H1 (cell line): ENCODE data around the gene PLA2G10.
"Not testable (repeated sequence)": the region's sequence is repeated elsewhere in the genome, so short reads cannot be mapped to it uniquely, and the experiment has no call there.

ENCODE experiments used
- CTCF ChIP-seq, 3 experiments: IDR thresholded peaks; 1 replicate in 2 of 3; 2 replicates in 1 of 3; pipeline versions ENCODE4 v1.5.1 to v1.6.1; 2011; ENCODE audit warnings: low read length in 3 of 3, mild to moderate bottlenecking in 3 of 3, inconsistent platforms in 2 of 3, low read depth in 1 of 3, moderate library complexity in 1 of 3; ENCODE audit not compliant: insufficient read depth in 1 of 3; ENCODE audit errors: control extremely low read depth in 1 of 3
- EZH2 ChIP-seq: fragments of 200-600 bp; sonication (generic); IDR thresholded peaks from 2 replicates; pipeline ENCODE4 v1.7.1; 2012; ENCODE audit warnings: low read depth, mild to moderate bottlenecking, moderate library complexity, low read length, inconsistent platforms; ENCODE audit not compliant: severe bottlenecking
- HDAC2 ChIP-seq, 2 experiments: fragments of 300-600 bp in 1 of 2; sonication (generic) in 1 of 2; IDR thresholded peaks; 2 replicates each; pipeline ENCODE4 v1.6.1; 2011 to 2012; ENCODE audit warnings: low read depth in 2 of 2, low read length in 2 of 2, mild to moderate bottlenecking in 2 of 2, moderate library complexity in 2 of 2, borderline replicate concordance in 1 of 2, inconsistent platforms in 1 of 2
- JUN ChIP-seq: IDR thresholded peaks from 2 replicates; pipeline ENCODE4 v1.6.1; 2011; ENCODE audit warnings: low read depth, mild to moderate bottlenecking, improper control_type of control experiment, low read length
- KDM1A ChIP-seq: fragments of 200-600, 300-600 bp; sonication (generic); IDR thresholded peaks from 2 replicates; pipeline ENCODE4 v1.7.1; 2016; ENCODE audit warnings: mild to moderate bottlenecking, low read length, borderline replicate concordance
- PHF8 ChIP-seq: fragments of 200-600 bp; sonication (generic); conservative IDR thresholded peaks from 2 replicates; pipeline ENCODE4 v1.7.1; 2012; ENCODE audit warnings: low read depth, mild to moderate bottlenecking, inconsistent platforms, low read length, moderate library complexity
- SIN3A ChIP-seq, 2 experiments: IDR thresholded peaks in 1 of 2; conservative IDR thresholded peaks in 1 of 2; 2 replicates each; pipeline ENCODE4 v1.6.1; 2011 to 2012; ENCODE audit warnings: low read length in 2 of 2, improper control_type of control experiment in 1 of 2, low read depth in 1 of 2, mild to moderate bottlenecking in 1 of 2
- TAF1 ChIP-seq: IDR thresholded peaks from 2 replicates; pipeline ENCODE4 v1.6.1; 2011; ENCODE audit warnings: mild to moderate bottlenecking, low read depth, low read length
- TBP ChIP-seq: IDR thresholded peaks from 2 replicates; pipeline ENCODE4 v1.6.1; 2011; ENCODE audit warnings: low read depth, low read length, improper control_type of control experiment
- TEAD4 ChIP-seq: IDR thresholded peaks from 2 replicates; pipeline ENCODE4 v1.6.1; 2012; ENCODE audit warnings: low read depth, low read length, inconsistent platforms, mixed read lengths
- ZNF274 ChIP-seq: IDR thresholded peaks from 2 replicates; pipeline ENCODE4 v1.7.0; 2012; ENCODE audit warnings: low read length, borderline replicate concordance; ENCODE audit errors: extremely low read depth

GRCh38 chr16:14701859-14702258, 7.8 kb upstream of the PLA2G10 start:
- TF ChIP-seq ZNF274; EZH2; TAF1; HDAC2 (IDR thresholded peaks at IDR 0.05; ENCODE audit: borderline replicate concordance in 1 of 2, low read depth in 2 of 2, low read length in 2 of 2); CTCF (IDR thresholded peaks at IDR 0.05; ENCODE audit: control extremely low read depth in 1 of 3, insufficient read depth in 1 of 3, low read depth in 1 of 3, low read length in 3 of 3); TBP; SIN3A (conservative IDR thresholded peaks at IDR 0.05 in 1 of 2, IDR thresholded peaks at IDR 0.05 in 1 of 2; ENCODE audit: low read depth in 1 of 2, low read length in 2 of 2); PHF8; TEAD4; JUN; KDM1A: not testable (repeated sequence)
